ENCODE measurements around the gene TSPAN1. TPM values are rescaled to one million over a fixed set of nuclear protein-coding genes. Genes with fewer than 3 reads are reported as not detected.

TSPAN1 gene
- total RNA-seq, 1 experiment from 2014 or later = not detected

Small RNAs within 50 kb of the gene (small RNA-seq; reads per million reads assigned to genes)
- 0 reads per million in 2 experiments for gene AL672043.1

Other genes starting within 250 kb of the TSPAN1 start
- gene PIK3R3, start 42.5 kb upstream of the TSPAN1 start, total RNA-seq (2014; rRNA removed; shearing (Covaris generic)) = 10.9 and 11.6 TPM in 2 replicates
- gene P3R3URF, start 1.4 kb downstream of the TSPAN1 start, total RNA-seq (2014; rRNA removed; shearing (Covaris generic)) = not detected in 2 replicates
- 120 and 125 TPM in 2 replicates for gene POMGNT1, start 23.3 kb downstream of the TSPAN1 start, total RNA-seq (2014; rRNA removed; shearing (Covaris generic))
- 6.3 and 7.0 TPM in 2 replicates for gene LURAP1, start 28.2 kb downstream of the TSPAN1 start, total RNA-seq (2014; rRNA removed; shearing (Covaris generic))
- 3.3 TPM in 2 replicates for gene RAD54L, start 72.7 kb downstream of the TSPAN1 start, total RNA-seq (2014; rRNA removed; shearing (Covaris generic))
- 36.9 and 42.8 TPM in 2 replicates for gene LRRC41, start 128.5 kb downstream of the TSPAN1 start, total RNA-seq (2014; rRNA removed; shearing (Covaris generic))
- gene UQCRH, start 128.6 kb downstream of the TSPAN1 start, total RNA-seq (2014; rRNA removed; shearing (Covaris generic)) = 653 and 801 TPM in 2 replicates
- gene NSUN4, start 165.7 kb downstream of the TSPAN1 start, total RNA-seq (2014; rRNA removed; shearing (Covaris generic)) = 8.7 and 10.2 TPM in 2 replicates
- gene FAAH, start 219.2 kb downstream of the TSPAN1 start, total RNA-seq (2014; rRNA removed; shearing (Covaris generic)) = 1.4 and 2.1 TPM in 2 replicates